Endothelial cell of umbilical vein (primary cell): ENCODE data around the gene SYT2. TPM values are rescaled to one million over a fixed set of nuclear protein-coding genes. Genes with fewer than 3 reads are reported as not detected.

Source experiments
- BruUV-seq: library from RNA; stranded (reverse); fragments of 400-500 nt; replicated peaks from 2 replicates; lab custom pipeline; 2021; lab: Mats Ljungman, UMichigan
- CTCF ChIA-PET: fragments of 300-600, 350-600 bp; sonication (Branson Sonifier 250); formaldehyde crosslinking; loops from one replicate; lab custom pipeline; 2021; ENCODE audit warnings: antibody characterized with exemption, inconsistent platforms; lab: Charles Lee
- POLR2A ChIA-PET: fragments of 300-600, 350-600 bp; sonication (Branson Sonifier 250); formaldehyde crosslinking; loops from one replicate; lab custom pipeline; 2021; ENCODE audit warnings: antibody characterized with exemption, inconsistent platforms; lab: Charles Lee
- DNase-seq: peaks from one replicate; pipeline ENCODE4 v3.0.0-alpha.2; 2011; ENCODE audit warnings: low read depth, low spot score
- FAIRE-seq: peaks from 2 replicates; lab custom pipeline; 2011; peaks lifted over from hg19 to GRCh38; lab: Jason Lieb, UNC
- H2AFZ ChIP-seq: 2 replicates; pipeline ENCODE4 v1.6.0; 2012; ENCODE audit warnings: low read depth, low read length, control low read depth, inconsistent platforms
- H3K27ac ChIP-seq: 2 replicates; pipeline ENCODE4 v1.5.1; 2011; ENCODE audit warnings: low read depth, mild to moderate bottlenecking, control low read depth, low read length, moderate library complexity; ENCODE audit not compliant: insufficient read depth
- H3K27me3 ChIP-seq, 2 experiments: 2 replicates each; pipeline versions ENCODE4 v1.6.0 to v1.6.1; 2011; ENCODE audit warnings: low read length in 2 of 2, mixed read lengths in 1 of 2; ENCODE audit not compliant: control insufficient read depth in 2 of 2, insufficient read depth in 2 of 2
- H3K36me3 ChIP-seq, 2 experiments: 2 replicates in 1 of 2; 3 replicates in 1 of 2; pipeline ENCODE4 v1.5.1; 2011; ENCODE audit warnings: low read length in 2 of 2, mild to moderate bottlenecking in 1 of 2, moderate library complexity in 1 of 2; ENCODE audit not compliant: control insufficient read depth in 2 of 2, insufficient read depth in 2 of 2; ENCODE audit errors: extremely low read depth in 1 of 2
- H3K4me1 ChIP-seq: 3 replicates; pipeline ENCODE4 v1.5.1; 2011; ENCODE audit warnings: mild to moderate bottlenecking, low read length; ENCODE audit not compliant: control insufficient read depth, insufficient read depth; ENCODE audit errors: extremely low read depth
- H3K4me2 ChIP-seq: 2 replicates; pipeline ENCODE4 v1.6.1; 2011; ENCODE audit warnings: low read length, control low read depth, mixed read lengths; ENCODE audit not compliant: insufficient read depth
- H3K4me3 ChIP-seq, 3 experiments: fragments of 200-600 bp in 1 of 3; sonication (generic), shearing (Covaris generic) in 1 of 3; replicated peaks in 1 of 3; 2 replicates each; pipeline ENCODE4 v1.5.1; 2011 to 2016; ENCODE audit warnings: control low read depth in 3 of 3, low read length in 3 of 3, mild to moderate bottlenecking in 2 of 3, inconsistent platforms in 1 of 3, low read depth in 1 of 3, moderate library complexity in 1 of 3; ENCODE audit not compliant: insufficient read depth in 1 of 3
- H3K79me2 ChIP-seq: 2 replicates; pipeline ENCODE4 v1.6.0; 2012; ENCODE audit warnings: low read length, inconsistent platforms; ENCODE audit not compliant: control insufficient read depth, insufficient read depth
- H3K9ac ChIP-seq: replicated peaks from 2 replicates; pipeline ENCODE3; 2011; ENCODE audit warnings: low read length, control low read depth; ENCODE audit not compliant: insufficient read depth; ENCODE audit errors: extremely low read depth
- H3K9me1 ChIP-seq: replicated peaks from 3 replicates; pipeline ENCODE4 v1.6.0; 2011; ENCODE audit warnings: mild to moderate bottlenecking, low read length; ENCODE audit not compliant: control insufficient read depth, insufficient read depth; ENCODE audit errors: extremely low read depth
- H3K9me3 ChIP-seq: replicated peaks from 2 replicates; pipeline ENCODE4 v1.5.1; 2012; ENCODE audit warnings: low read length, inconsistent platforms; ENCODE audit not compliant: control insufficient read depth, insufficient read depth
- H4K20me1 ChIP-seq: replicated peaks from 2 replicates; pipeline ENCODE3; 2011; ENCODE audit warnings: mild to moderate bottlenecking, low read length; ENCODE audit not compliant: control insufficient read depth, insufficient read depth; ENCODE audit errors: extremely low read depth
- EZH2 ChIP-seq: IDR thresholded peaks from 2 replicates; pipeline ENCODE4 v1.6.1; 2012; ENCODE audit warnings: borderline replicate concordance, low read depth, mild to moderate bottlenecking, moderate library complexity, low read length, inconsistent platforms; ENCODE audit not compliant: severe bottlenecking
- FOS ChIP-seq: IDR thresholded peaks from 2 replicates; pipeline ENCODE4 v1.6.1; 2011; ENCODE audit warnings: mild to moderate bottlenecking, low read length, moderate library complexity, borderline replicate concordance; ENCODE audit not compliant: insufficient read depth
- GATA2 ChIP-seq: IDR thresholded peaks from 2 replicates; pipeline ENCODE4 v1.7.0; 2011; ENCODE audit warnings: low read depth, mild to moderate bottlenecking, moderate library complexity, mixed read lengths, low read length; ENCODE audit not compliant: insufficient read length, insufficient read depth
- JUN ChIP-seq: IDR thresholded peaks from 2 replicates; pipeline ENCODE4 v1.6.1; 2011; ENCODE audit warnings: borderline replicate concordance, low read depth; ENCODE audit not compliant: insufficient read length, insufficient read depth
- MYC ChIP-seq: IDR thresholded peaks from one replicate; pipeline ENCODE4 v1.6.1; 2011; ENCODE audit warnings: mild to moderate bottlenecking, low read depth, low read length
- POLR2A ChIP-seq: IDR thresholded peaks from 2 replicates; pipeline ENCODE4 v1.6.1; 2012; ENCODE audit warnings: low read depth, mild to moderate bottlenecking, control low read depth, low read length
- POLR2AphosphoS5 ChIP-seq: IDR thresholded peaks from 2 replicates; pipeline ENCODE4 v1.6.1; 2012; ENCODE audit warnings: low read depth, mild to moderate bottlenecking, control low read depth, low read length, moderate library complexity; ENCODE audit not compliant: insufficient read depth
- dilution Hi-C: fragments of 300-500 bp; cut with MboI; formaldehyde crosslinking; loops from one replicate; pipeline ENCODE4 v1.15.0; 2019; ENCODE audit warnings: low sequenced_read_pairs; ENCODE audit not compliant: extremely low pct_ligation_motif_present
- intact Hi-C: fragments of 100-400 bp; cut with micrococcal nuclease; formaldehyde crosslinking; loops from one replicate; pipeline ENCODE4 v1.10.0; 2022
- polyA plus RNA-seq, 4 experiments: library from polyadenylated mRNA; depleted of rRNA in 3 of 4; stranded (reverse) in 3 of 4; unstranded in 1 of 4; fragments of >200 nt; gene quantifications; 2 replicates each; pipeline versions ENCODE4 v1.2.1 to v1.2.3, GENCODE V29; 2011 to 2012; ENCODE audit warnings: missing spikeins in 1 of 4
- total RNA-seq: library from RNA; stranded (reverse); gene quantifications from 2 replicates; pipeline ENCODE4 v1.2.3, GENCODE V29; 2021
- TF ChIP-seq, protein P1 (sequence below): IDR thresholded peaks from 2 replicates; pipeline ENCODE4 v1.6.1; 2011; ENCODE audit not compliant: insufficient read depth, insufficient read length
- TF ChIP-seq, protein P2 (sequence below), 2 donors: IDR thresholded peaks; 1 replicate in 1 of 2; 2 replicates in 1 of 2; pipeline ENCODE4 v1.5.1; 2011; ENCODE audit warnings: low read length in 2 of 2, mild to moderate bottlenecking in 2 of 2, moderate library complexity in 2 of 2, control low read depth in 1 of 2, inconsistent platforms in 1 of 2, low read depth in 1 of 2; ENCODE audit not compliant: insufficient read depth in 1 of 2; ENCODE audit errors: extremely low read depth in 1 of 2

Gene SYT2
- total and polyA plus RNA-seq, 2 donors (not counting 3 experiments of a cell fraction or from before 2014, with no cell fraction given): not detected

DNA sequence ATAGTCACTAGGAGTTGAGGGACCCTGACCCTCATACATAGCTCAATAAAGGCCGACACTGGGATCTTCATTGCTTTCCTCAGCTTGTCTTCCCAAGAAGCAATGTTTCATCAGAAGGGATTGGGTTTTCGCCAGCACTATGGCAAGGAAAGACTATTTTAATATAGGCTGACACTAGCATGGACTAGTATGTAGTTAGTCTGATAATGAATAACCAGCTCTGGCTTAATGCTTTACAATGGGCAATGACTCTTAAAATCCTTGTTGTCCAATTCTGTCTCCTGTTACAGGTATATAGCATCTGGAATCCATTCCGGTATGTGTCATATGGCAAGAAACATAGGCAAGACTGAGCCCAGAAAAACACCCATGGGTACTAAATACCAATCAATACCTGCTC is 15.3 kb upstream of the SYT2 start:
- no peak overlapping the region for H3K27ac ChIP-seq
- DNase-seq: no peak
- H3K9me3 ChIP-seq: no peaks in the 10 kb centered on the region
- intact Hi-C loops: no loop called here
- H3K9ac ChIP-seq: no peak overlapping the region
- ChIA-PET POLR2A (interaction anchor here (0.6 kb wide), 1 partner anchor 83 kb away, joined by 3 read pairs; the partner anchor contains the start of gene KDM5B), CTCF (interaction anchor here (0.6 to 1.6 kb wide), 3 partner anchors 15 to 726 kb away, joined by 3 read pairs; partner anchors contain the start of gene SYT2)
- H2AFZ ChIP-seq: no peak overlapping the region
- no peaks in the 10 kb centered on the region for H3K4me1 ChIP-seq
- TF ChIP-seq GATA2 (no peak), FOS (no peak), JUN (no peak), POLR2A (no peak), EZH2 (no peak), POLR2AphosphoS5 (no peak), MYC (no peak)
- TF ChIP-seq, protein P1, sequence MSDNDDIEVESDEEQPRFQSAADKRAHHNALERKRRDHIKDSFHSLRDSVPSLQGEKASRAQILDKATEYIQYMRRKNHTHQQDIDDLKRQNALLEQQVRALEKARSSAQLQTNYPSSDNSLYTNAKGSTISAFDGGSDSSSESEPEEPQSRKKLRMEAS: no peak
- TF ChIP-seq, protein P2, sequence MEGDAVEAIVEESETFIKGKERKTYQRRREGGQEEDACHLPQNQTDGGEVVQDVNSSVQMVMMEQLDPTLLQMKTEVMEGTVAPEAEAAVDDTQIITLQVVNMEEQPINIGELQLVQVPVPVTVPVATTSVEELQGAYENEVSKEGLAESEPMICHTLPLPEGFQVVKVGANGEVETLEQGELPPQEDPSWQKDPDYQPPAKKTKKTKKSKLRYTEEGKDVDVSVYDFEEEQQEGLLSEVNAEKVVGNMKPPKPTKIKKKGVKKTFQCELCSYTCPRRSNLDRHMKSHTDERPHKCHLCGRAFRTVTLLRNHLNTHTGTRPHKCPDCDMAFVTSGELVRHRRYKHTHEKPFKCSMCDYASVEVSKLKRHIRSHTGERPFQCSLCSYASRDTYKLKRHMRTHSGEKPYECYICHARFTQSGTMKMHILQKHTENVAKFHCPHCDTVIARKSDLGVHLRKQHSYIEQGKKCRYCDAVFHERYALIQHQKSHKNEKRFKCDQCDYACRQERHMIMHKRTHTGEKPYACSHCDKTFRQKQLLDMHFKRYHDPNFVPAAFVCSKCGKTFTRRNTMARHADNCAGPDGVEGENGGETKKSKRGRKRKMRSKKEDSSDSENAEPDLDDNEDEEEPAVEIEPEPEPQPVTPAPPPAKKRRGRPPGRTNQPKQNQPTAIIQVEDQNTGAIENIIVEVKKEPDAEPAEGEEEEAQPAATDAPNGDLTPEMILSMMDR (IDR thresholded peaks at IDR 0.05; ENCODE audit: extremely low read depth in 1 of 2, insufficient read depth in 1 of 2, low read depth in 1 of 2, low read length in 2 of 2): no peak
- FAIRE-seq: no peak
- no peaks in the 10 kb centered on the region for H3K27me3 ChIP-seq
- no peak overlapping the region for H3K4me2 ChIP-seq
- BruUV-seq: no TSS peak
- no peaks in the 10 kb centered on the region for H3K9me1 ChIP-seq
- no peaks in the 10 kb centered on the region for H3K79me2 ChIP-seq
- H3K4me3 ChIP-seq: no peak overlapping the region
- no peaks in the 10 kb centered on the region for H4K20me1 ChIP-seq
- dilution Hi-C loops: no loop called here
- peaks cover 14 to 23% of the 10 kb centered on the region in 2 experiments for H3K36me3 ChIP-seq
